Activated T-helper 2 cell treated with anti-CD3 and anti-CD28 coated beads, Interferon-gamma antibody, Interleukin-2, Interleukin-4, amounts not matched to agents 10 μg/mL and 5 μg/mL and 100 μg/mL, durations not matched to agents 14 hours and 24 hours and 36 hours (primary cell): ENCODE results near the gene MRPL46. TPM values are rescaled to one million over a fixed set of nuclear protein-coding genes. Genes with fewer than 3 reads are reported as not detected.

Source experiments
- DNase-seq: peaks from one replicate; pipeline ENCODE4 v3.0.0; 2021; ENCODE audit warnings: low spot score
- H3K27ac Mint-ChIP-seq: one replicate; pipeline ENCODE4 v1.8.0; 2021; ENCODE audit warnings: mixed read lengths
- H3K27me3 Mint-ChIP-seq: one replicate; pipeline ENCODE4 v1.8.0; 2021; ENCODE audit warnings: low read depth, mixed read lengths
- H3K36me3 Mint-ChIP-seq: one replicate; pipeline ENCODE4 v1.8.0; 2021; ENCODE audit warnings: low read depth, mixed read lengths
- H3K4me1 Mint-ChIP-seq: one replicate; pipeline ENCODE4 v1.8.0; 2021; ENCODE audit warnings: low read depth, mixed read lengths
- H3K4me3 Mint-ChIP-seq: one replicate; pipeline ENCODE4 v1.8.0; 2021; ENCODE audit warnings: low read depth, mild to moderate bottlenecking, moderate library complexity, mixed read lengths
- H3K9me3 Mint-ChIP-seq: one replicate; pipeline ENCODE4 v1.8.0; 2021; ENCODE audit warnings: mixed read lengths
- intact Hi-C: fragments of 100-400 bp; cut with micrococcal nuclease; formaldehyde crosslinking; loops from one replicate; pipeline ENCODE4 v1.15.1; 2023
- total RNA-seq: library from RNA; stranded (reverse); gene quantifications from 2 replicates; pipeline ENCODE4 v1.2.3, GENCODE V29; 2022

The MRPL46 gene
- total RNA-seq, 1 donor from 2014 or later = 42.4 TPM

DNA sequence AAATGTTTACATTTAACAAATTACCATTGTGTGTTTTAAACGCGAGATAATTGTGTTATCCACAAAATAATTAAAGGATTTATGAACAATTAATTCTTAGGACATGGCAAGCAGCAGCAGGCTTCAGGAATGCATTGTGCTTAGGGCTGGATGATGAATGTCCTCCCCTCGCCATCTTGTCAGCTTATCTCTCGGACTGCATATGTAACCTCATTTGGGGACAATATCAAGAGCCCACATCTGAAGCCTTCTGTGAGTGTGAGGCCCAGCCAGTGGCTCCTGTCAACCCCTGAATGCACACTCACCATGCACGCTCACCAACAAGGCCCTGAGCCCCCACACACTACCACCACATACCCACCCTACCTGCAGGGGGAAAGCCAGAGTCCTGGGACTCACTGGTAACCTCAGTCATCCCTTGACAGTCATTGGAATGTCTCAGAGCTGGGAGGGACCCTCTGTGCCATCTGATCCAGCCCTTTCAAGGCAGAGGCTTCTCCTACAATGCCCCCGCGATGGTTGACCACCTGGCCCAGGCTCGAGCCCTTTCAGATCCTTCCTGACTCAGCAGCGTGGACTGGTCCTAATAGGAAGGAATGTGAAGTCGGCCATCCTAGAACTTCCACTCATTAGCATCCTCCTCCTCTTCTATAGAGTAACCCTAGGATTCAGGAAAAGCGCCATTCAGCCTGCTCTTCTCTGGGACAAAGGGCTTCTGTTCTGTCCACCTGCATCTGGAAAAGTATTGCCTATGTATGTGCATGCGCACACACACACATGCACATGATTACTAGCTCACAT lies 38.2 kb downstream of the MRPL46 start:
- H3K9me3 Mint-ChIP-seq = no peaks in the 10 kb centered on the region
- H3K27me3 Mint-ChIP-seq = peaks cover 18% of the 10 kb centered on the region
- H3K4me1 Mint-ChIP-seq = no peaks in the 10 kb centered on the region
- no peaks in the 10 kb centered on the region for H3K36me3 Mint-ChIP-seq
- H3K4me3 Mint-ChIP-seq = no peak overlapping the region
- intact Hi-C loops = no loop called here
- no peak overlapping the region for H3K27ac Mint-ChIP-seq
- no peak for DNase-seq

DNA sequence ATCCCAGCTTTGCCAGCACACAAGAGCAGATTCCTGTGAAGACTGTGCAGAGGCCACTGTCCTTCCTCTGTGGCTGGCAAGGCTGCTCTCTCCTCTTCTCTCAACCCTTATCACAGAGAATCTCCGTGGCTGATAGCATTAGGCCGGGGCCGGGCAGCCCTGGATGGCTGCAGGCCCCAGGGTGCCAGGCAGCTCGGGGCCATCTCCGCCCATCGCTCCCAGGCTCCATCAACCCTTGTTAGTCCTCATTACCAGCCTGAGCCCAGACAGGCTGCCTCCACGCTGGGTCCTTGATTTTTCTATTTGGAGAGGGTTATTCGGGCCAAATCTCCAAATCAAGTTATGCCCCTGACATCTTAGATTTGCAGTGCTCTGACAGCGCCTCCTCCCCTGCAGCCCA lies 39.1 kb downstream of the MRPL46 start:
- Mint-ChIP-seq H3K36me3 (no peaks in the 10 kb centered on the region), H3K9me3 (no peaks in the 10 kb centered on the region), H3K27me3 (peaks cover 18% of the 10 kb centered on the region), H3K27ac (no peak overlapping the region), H3K4me1 (no peaks in the 10 kb centered on the region), H3K4me3 (no peak overlapping the region)
- no peak for DNase-seq
- intact Hi-C loops = no loop called here

DNA sequence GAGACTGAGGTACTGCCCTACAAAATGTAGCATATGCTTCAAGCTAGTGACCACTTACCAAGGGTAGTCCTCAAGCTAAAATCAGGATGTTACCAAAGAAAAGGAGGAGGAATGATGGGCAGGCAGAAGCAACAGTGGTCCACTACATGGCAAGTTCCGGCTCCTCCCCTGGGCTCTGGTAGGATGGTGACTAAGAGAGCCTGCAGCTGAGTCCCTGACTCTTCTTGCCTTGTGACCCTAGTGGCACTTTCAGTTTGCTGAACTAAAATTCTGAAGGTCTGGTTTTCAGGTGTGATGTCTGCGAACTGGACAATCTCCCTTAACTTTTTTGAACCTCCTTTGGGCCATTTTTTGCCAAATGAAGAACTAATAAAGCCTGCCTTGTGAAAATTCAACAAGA lies 40.9 kb downstream of the MRPL46 start:
- Mint-ChIP-seq H3K4me1 (no peaks in the 10 kb centered on the region), H3K27me3 (peaks cover 18% of the 10 kb centered on the region), H3K9me3 (no peaks in the 10 kb centered on the region), H3K36me3 (no peaks in the 10 kb centered on the region), H3K27ac (no peak overlapping the region), H3K4me3 (no peak overlapping the region)
- intact Hi-C loops = no loop called here
- DNase-seq = no peak

DNA sequence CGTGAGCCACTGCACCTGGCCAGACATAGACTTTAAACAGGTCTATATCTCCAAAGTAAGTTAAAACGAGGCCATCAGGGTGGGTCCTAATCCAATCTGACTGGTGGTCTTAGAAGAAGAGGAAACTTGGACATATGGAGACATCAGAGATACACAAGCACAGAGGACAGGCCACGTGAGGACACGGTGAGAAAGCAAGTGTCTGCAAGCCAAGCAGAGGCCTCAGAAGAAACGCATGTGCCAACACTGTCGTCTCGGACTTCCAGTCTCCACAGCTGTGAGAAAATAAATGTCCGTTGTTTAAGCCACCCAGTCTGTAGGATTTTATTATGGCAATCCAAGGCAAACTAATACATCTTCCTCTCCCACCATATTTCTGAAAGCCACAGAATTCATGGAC lies 43.9 kb downstream of the MRPL46 start:
- intact Hi-C loops = no loop called here
- DNase-seq = no peak
- Mint-ChIP-seq H3K9me3 (no peaks in the 10 kb centered on the region), H3K4me3 (no peak overlapping the region), H3K27ac (no peak overlapping the region), H3K27me3 (peaks cover 17% of the 10 kb centered on the region), H3K4me1 (peaks cover 16% of the 10 kb centered on the region), H3K36me3 (no peaks in the 10 kb centered on the region)

DNA sequence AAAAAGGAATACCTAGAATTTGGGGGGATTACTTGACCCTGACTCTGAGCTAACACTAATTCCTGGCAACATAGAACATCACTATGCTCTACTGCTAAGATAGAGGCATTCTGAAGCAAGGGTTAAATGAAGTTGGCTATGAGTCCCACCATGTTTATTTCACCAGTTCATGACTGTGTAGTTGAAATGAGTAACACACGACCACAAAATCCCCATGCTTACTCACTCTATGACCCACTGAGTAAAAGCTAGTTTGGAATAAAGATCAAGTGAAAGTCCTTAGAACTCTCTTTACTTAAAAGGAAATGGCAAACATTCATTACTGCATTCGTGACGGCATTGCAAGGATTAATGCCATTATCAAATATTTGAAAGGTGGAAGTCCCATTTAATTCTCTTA lies 47.4 kb downstream of the MRPL46 start:
- Mint-ChIP-seq H3K4me1 (peaks cover 16% of the 10 kb centered on the region), H3K9me3 (no peaks in the 10 kb centered on the region), H3K36me3 (no peaks in the 10 kb centered on the region), H3K27me3 (peaks cover 16% of the 10 kb centered on the region), H3K4me3 (no peak overlapping the region), H3K27ac (no peak overlapping the region)
- DNase-seq = no peak
- intact Hi-C loops = loop anchor here (1.0 to 2.0 kb wide), 2 partner anchors 35 to 46 kb away; no protein-coding TSS in a partner anchor

Other genes starting within 250 kb of the MRPL46 start
- gene NTRK3, start 210.6 kb downstream of the MRPL46 start, total RNA-seq = 0.51 and 0.73 TPM in 2 replicates
- 69.5 and 71.0 TPM in 2 replicates for gene MRPS11, start 320 bp upstream of the MRPL46 start, total RNA-seq
- gene DET1, start 79.3 kb upstream of the MRPL46 start, total RNA-seq = 1.5 and 2.6 TPM in 2 replicates
- gene AEN, start 154.0 kb upstream of the MRPL46 start, total RNA-seq = 52.9 and 54.3 TPM in 2 replicates
- 36.3 and 38.0 TPM in 2 replicates for gene ISG20, start 171.6 kb upstream of the MRPL46 start, total RNA-seq